Activated B cell treated with CpG ODN at 0.5 μM for 24 hours (primary cell): ENCODE results near the gene TTC34. TPM values are rescaled to one million over a fixed set of nuclear protein-coding genes. Genes with fewer than 3 reads are reported as not detected.

Experiments
- ATAC-seq: fragments of 200-7000 bp; cut with Tn5 transposase; one replicate; pipeline ENCODE4 v1.10.0; 2021; ENCODE audit warnings: low read depth, mild to moderate bottlenecking, moderate library complexity
- CTCF ChIA-PET: fragments of 350-600 bp; sonication (Branson Sonifier 250); formaldehyde crosslinking; loops from one replicate; lab custom pipeline; 2021; ENCODE audit warnings: antibody characterized with exemption; lab: Charles Lee
- POLR2A ChIA-PET: fragments of 350-600 bp; sonication (Branson Sonifier 250); formaldehyde crosslinking; loops from one replicate; lab custom pipeline; 2021; ENCODE audit warnings: antibody characterized with exemption; lab: Charles Lee
- DNase-seq: peaks from one replicate; pipeline ENCODE4 v3.0.0; 2022
- H3K27ac Mint-ChIP-seq: one replicate; pipeline ENCODE4 v1.8.0; 2020; ENCODE audit warnings: mixed read lengths
- H3K27me3 Mint-ChIP-seq: one replicate; pipeline ENCODE4 v1.8.0; 2021; ENCODE audit warnings: mixed read lengths
- H3K36me3 Mint-ChIP-seq: one replicate; pipeline ENCODE4 v1.8.0; 2021; ENCODE audit warnings: low read depth, mixed read lengths
- H3K4me1 Mint-ChIP-seq: one replicate; pipeline ENCODE4 v1.8.0; 2021; ENCODE audit warnings: mixed read lengths
- H3K4me3 Mint-ChIP-seq: one replicate; pipeline ENCODE4 v1.8.0; 2020; ENCODE audit warnings: mild to moderate bottlenecking, mixed read lengths
- H3K9me3 Mint-ChIP-seq: one replicate; pipeline ENCODE4 v1.8.0; 2020; ENCODE audit warnings: mixed read lengths
- CTCF ChIP-seq: fragments of 200-600 bp; IDR thresholded peaks from one replicate; pipeline ENCODE4 v1.8.0; 2022; ENCODE audit warnings: antibody characterized with exemption, mild to moderate bottlenecking
- intact Hi-C: fragments of 100-400 bp; cut with micrococcal nuclease; formaldehyde crosslinking; loops from one replicate; pipeline ENCODE4 v1.15.1; 2024
- total RNA-seq: library from RNA; stranded (reverse); gene quantifications from 2 replicates; pipeline ENCODE4 v1.2.3, GENCODE V29; 2022

Gene TTC34
- total RNA-seq, 1 donor from 2014 or later = 4.5 TPM

GRCh38 chr1:2639607-2640521, 161.6 kb downstream of the TTC34 start:
- intact Hi-C loops = loop anchor here (10.0 kb wide), 4 partner anchors 445 to 1265 kb away; partner anchors contain the start of genes C1orf174, FAAP20 and TPRG1L
- ATAC-seq = no peak
- DNase-seq = no peak
- Mint-ChIP-seq H3K4me3 (no peak overlapping the region), H3K27ac (no peak overlapping the region), H3K27me3 (no peaks in the 10 kb centered on the region), H3K4me1 (peaks cover 11% of the 10 kb centered on the region), H3K36me3 (peaks cover 2% of the 10 kb centered on the region), H3K9me3 (peaks cover 2% of the 10 kb centered on the region)
- no peak for TF ChIP-seq CTCF
- ChIA-PET CTCF (no interaction called here), POLR2A (interaction anchor here (1.6 kb wide), 2 partner anchors 83 to 113 kb away, joined by 4 to 5 read pairs; partner anchors contain the start of genes PANK4 and TNFRSF14)

- ChIA-PET CTCF (no interaction called here), POLR2A (interaction anchor here (1.6 kb wide), 1 partner anchor 83 kb away, joined by 4 read pairs; the partner anchor contains the start of gene TNFRSF14)
- no peak for TF ChIP-seq CTCF
- intact Hi-C loops = no loop called here
- H3K4me1 Mint-ChIP-seq = peaks cover 11% of the 10 kb centered on the region
- no peak overlapping the region for H3K4me3 Mint-ChIP-seq
- H3K27me3 Mint-ChIP-seq = no peaks in the 10 kb centered on the region
- H3K36me3 Mint-ChIP-seq = peaks cover 2% of the 10 kb centered on the region
- no peak for ATAC-seq
- no peak overlapping the region for H3K27ac Mint-ChIP-seq
- DNase-seq = no peak
- H3K9me3 Mint-ChIP-seq = peaks cover 2% of the 10 kb centered on the region
These were observed 162.3 kb downstream of the TTC34 start for GRCh38 chr1:2639203-2639602.

- intact Hi-C loops = no loop called here
- H3K4me3 Mint-ChIP-seq = no peak overlapping the region
- H3K4me1 Mint-ChIP-seq = peaks cover 11% of the 10 kb centered on the region
- H3K27ac Mint-ChIP-seq = no peak overlapping the region
- POLR2A ChIA-PET = interaction anchor here (1.6 kb wide), 1 partner anchor 8 kb away, joined by 3 read pairs; no protein-coding TSS in a partner anchor
- no peaks in the 10 kb centered on the region for H3K27me3 Mint-ChIP-seq
- TF ChIP-seq CTCF = no peak
- H3K9me3 Mint-ChIP-seq = peaks cover 2% of the 10 kb centered on the region
- DNase-seq (no peak), ATAC-seq (no peak)
- peaks cover 2% of the 10 kb centered on the region for H3K36me3 Mint-ChIP-seq
- CTCF ChIA-PET = no interaction called here
These were observed 162.9 kb downstream of the TTC34 start for GRCh38 chr1:2638466-2639115.

GRCh38 chr1:2637442-2638145, 163.9 kb downstream of the TTC34 start:
- ChIA-PET CTCF (no interaction called here), POLR2A (interaction anchor here (1.6 kb wide), 1 partner anchor 9 kb away, joined by 3 read pairs; no protein-coding TSS in a partner anchor)
- intact Hi-C loops = no loop called here
- DNase-seq (no peak), ATAC-seq (no peak)
- peaks cover 2% of the 10 kb centered on the region for H3K9me3 Mint-ChIP-seq
- H3K4me3 Mint-ChIP-seq = no peak overlapping the region
- peaks cover 2% of the 10 kb centered on the region for H3K27me3 Mint-ChIP-seq
- no peak overlapping the region for H3K27ac Mint-ChIP-seq
- peaks cover 2% of the 10 kb centered on the region for H3K36me3 Mint-ChIP-seq
- no peak for TF ChIP-seq CTCF
- peaks cover 6% of the 10 kb centered on the region for H3K4me1 Mint-ChIP-seq
